CMK (cell line): Measurements from ENCODE around the gene EVL.
"Not testable (repeated sequence)": the region's sequence is repeated elsewhere in the genome, so short reads cannot be mapped to it uniquely, and the experiment has no call there.

ENCODE experiments used
- DNase-seq: peaks from one replicate; pipeline ENCODE4 v3.0.0-alpha.2; 2010; ENCODE audit warnings: low read depth

EVL gene

GRCh38 chr14:100147691-100148464, 82.7 kb downstream of the EVL start:
- DNase-seq, result no peak

GRCh38 chr14:100148837-100149731, 83.9 kb downstream of the EVL start:
- no peak for DNase-seq

- DNase-seq, result no peak
Observed at GRCh38 chr14:100149851-100150611, 84.8 kb downstream of the EVL start.

GRCh38 chr14:100150932-100151587, 85.8 kb downstream of the EVL start:
- DNase-seq, result no peak

GRCh38 chr14:100152091-100152490, 86.9 kb downstream of the EVL start:
- no peak for DNase-seq

GRCh38 chr14:100153560-100153959, 88.3 kb downstream of the EVL start:
- DNase-seq, result no peak

- no peak for DNase-seq
Observed at GRCh38 chr14:100155049-100155621, 89.9 kb downstream of the EVL start.

- DNase-seq, result no peak
Observed at GRCh38 chr14:100155756-100156616, 90.8 kb downstream of the EVL start.

GRCh38 chr14:100156776-100157175, 91.6 kb downstream of the EVL start:
- no peak for DNase-seq

GRCh38 chr14:100157548-100158232, 92.5 kb downstream of the EVL start:
- not testable (repeated sequence) for DNase-seq

GRCh38 chr14:100158566-100159093, 93.4 kb downstream of the EVL start:
- no peak for DNase-seq

- no peak for DNase-seq
Observed at GRCh38 chr14:100159094-100159864, 94.1 kb downstream of the EVL start, which contains the start of gene DEGS2. Gene DEGS2 (minus strand): TSS chr14:100159645. CDS start chr14:100159587, 58 bp downstream.

- DNase-seq, result no peak
Observed at GRCh38 chr14:100159865-100160533, 94.8 kb downstream of the EVL start.

- no peak for DNase-seq
Observed at GRCh38 chr14:100160534-100160916, 95.3 kb downstream of the EVL start.

GRCh38 chr14:100165376-100165775, 100.2 kb downstream of the EVL start:
- no peak for DNase-seq

- DNase-seq, result no peak
Observed at GRCh38 chr14:100165831-100166440, 100.7 kb downstream of the EVL start.

GRCh38 chr14:100168506-100168905, 103.3 kb downstream of the EVL start:
- no peak for DNase-seq

- no peak for DNase-seq
Observed at GRCh38 chr14:100170880-100171279, 105.7 kb downstream of the EVL start.
